Uterus (tissue), 2 donors: ENCODE measurements around the gene NAV3.

Experiments
- POLR2A ChIP-seq, 2 donors: fragments of 450-650 bp; IDR thresholded peaks; one replicate each; pipeline ENCODE4 v1.6.1; 2016; ENCODE audit warnings: antibody characterized with exemption in 2 of 2, mild to moderate bottlenecking in 1 of 2, moderate library complexity in 1 of 2
- TF ChIP-seq, protein P1 (sequence below), 4 experiments: fragments of 200-600 bp in 2 of 4; fragments of 450-650 bp in 2 of 4; sonication (generic) in 2 of 4; IDR thresholded peaks; one replicate each; pipeline ENCODE4 v1.5.1; 2016 to 2019; ENCODE audit warnings: antibody characterized with exemption in 4 of 4, mild to moderate bottlenecking in 2 of 4, moderate library complexity in 1 of 4

DNA sequence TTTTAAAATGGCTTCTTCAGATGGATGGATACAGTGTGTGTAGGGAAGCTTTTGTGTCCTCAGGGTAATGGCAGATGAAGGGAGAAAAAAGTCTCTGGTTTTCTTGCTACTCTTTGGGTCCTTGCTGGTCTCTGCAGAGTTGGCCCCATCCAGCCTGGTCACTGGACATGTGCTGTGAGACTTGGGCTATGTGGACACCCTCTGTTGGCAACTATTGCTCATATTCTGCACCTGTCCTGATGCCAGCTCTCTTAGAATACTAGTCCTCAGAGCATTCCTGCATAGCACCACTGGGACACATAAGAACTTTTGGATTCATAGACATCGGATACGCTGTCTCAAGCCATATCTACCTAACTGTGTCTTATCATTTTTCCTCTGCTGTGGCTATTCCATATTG, 20.0 kb downstream of the NAV3 start:
- TF ChIP-seq, protein P1, sequence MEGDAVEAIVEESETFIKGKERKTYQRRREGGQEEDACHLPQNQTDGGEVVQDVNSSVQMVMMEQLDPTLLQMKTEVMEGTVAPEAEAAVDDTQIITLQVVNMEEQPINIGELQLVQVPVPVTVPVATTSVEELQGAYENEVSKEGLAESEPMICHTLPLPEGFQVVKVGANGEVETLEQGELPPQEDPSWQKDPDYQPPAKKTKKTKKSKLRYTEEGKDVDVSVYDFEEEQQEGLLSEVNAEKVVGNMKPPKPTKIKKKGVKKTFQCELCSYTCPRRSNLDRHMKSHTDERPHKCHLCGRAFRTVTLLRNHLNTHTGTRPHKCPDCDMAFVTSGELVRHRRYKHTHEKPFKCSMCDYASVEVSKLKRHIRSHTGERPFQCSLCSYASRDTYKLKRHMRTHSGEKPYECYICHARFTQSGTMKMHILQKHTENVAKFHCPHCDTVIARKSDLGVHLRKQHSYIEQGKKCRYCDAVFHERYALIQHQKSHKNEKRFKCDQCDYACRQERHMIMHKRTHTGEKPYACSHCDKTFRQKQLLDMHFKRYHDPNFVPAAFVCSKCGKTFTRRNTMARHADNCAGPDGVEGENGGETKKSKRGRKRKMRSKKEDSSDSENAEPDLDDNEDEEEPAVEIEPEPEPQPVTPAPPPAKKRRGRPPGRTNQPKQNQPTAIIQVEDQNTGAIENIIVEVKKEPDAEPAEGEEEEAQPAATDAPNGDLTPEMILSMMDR (IDR thresholded peaks at IDR 0.05) = no peak
- TF ChIP-seq POLR2A (IDR thresholded peaks at IDR 0.05) = no peak
